Activated CD8-positive, alpha-beta memory T cell treated with anti-CD3 and anti-CD28 coated beads for 1 hour (primary cell): ENCODE data around the gene MCL1.
"Not testable (repeated sequence)": the region's sequence is repeated elsewhere in the genome, so short reads cannot be mapped to it uniquely, and the experiment has no call there.

Experiments
- DNase-seq, 2 donors: peaks; one replicate each; pipeline ENCODE4 v3.0.0-alpha.2; 2020; ENCODE audit warnings: low read depth in 1 of 2; ENCODE audit errors: extremely low read depth in 1 of 2

MCL1 gene

DNA sequence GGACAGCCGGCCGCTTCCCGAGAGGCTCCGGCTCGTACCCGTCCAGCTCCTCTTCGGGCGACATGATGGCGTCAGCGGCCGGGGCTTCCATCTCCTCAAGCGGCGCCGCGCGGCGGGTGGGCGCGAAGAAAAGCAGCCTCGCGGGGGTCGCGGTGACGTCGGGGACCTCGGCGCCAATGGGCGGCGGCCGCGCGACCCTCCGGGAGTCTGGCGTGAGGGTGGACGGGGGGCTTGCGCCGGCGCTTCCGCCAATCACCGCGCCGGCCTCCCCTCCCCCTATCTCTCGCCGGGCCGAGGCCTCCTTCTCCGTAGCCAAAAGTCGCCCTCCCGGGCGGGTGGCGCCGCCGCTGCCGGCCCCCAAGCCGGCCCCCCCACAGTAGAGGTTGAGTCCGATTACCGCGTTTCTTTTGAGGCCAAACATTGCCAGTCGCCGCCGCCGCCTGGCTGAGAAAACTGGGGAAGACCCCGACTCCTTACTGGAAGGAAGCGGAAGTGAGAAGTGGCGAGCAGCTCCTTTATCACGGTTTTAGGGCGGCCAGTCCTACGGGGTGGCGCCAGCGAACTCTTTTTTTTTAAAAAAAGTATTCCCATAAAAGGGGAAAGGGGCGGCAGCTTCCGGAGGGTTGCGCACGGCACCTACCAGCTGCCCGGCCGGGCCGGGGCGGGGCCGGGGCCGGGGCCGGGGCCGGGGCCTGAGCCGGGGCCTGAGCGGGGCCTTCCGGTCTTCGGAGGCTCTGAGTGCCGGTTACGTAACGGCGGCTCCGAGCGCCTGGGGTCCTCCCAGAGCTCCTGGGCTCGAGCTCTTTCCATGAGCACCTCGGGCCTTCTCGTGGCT, at the start of gene MCL1:
Gene MCL1, minus strand, starts transcription at position 501 of the 835 bp plus-strand sequence. Its CDS starts 80 bp downstream, at position 421.
- DNase-seq = peak; percentile 80 to 82

DNA sequence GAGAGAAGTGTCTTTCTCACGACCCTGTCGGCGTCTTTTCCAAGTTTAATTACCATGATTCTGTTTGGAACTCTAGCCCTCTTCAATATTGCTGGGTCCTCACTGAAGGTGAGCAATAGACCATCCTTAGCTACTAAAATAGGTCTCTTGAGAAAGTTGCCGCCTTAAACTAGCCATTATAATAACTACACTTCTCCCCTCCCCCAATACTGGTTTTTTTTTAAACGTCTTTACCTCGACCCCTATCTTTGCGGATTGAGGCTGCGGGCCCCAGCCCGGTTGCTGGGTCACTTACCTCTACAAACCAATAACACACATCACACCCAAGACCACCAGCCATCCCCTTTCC, 49.3 kb upstream of the MCL1 start:
- no peak for DNase-seq

DNA sequence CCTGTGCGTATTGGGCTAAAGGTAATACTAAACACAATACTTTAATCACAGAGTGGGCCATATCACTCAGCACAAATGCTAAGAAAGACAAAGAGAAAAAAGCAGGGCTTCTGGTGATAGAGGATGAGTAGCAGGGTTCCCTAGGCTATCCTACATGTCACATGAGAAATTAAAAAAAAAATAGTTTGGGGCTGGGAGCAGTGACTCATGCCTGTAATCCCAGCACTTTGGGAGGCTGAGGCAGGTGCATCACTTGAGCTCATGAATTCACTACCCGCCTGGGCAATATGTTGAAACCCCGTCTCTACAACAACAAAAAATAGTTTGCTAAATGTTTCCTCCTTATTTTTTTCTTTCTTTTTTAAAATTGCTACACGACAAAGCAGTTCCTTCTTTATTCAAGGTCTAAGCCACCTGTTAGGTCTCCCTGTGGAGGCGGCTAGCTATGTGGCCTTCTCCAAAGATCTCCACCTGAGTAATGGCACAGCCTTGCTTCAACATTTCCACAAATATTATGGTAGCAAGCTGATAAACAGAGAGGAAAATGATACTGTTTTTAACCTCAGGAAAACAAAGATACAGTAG, 48.5 kb upstream of the MCL1 start:
- DNase-seq = no peak

DNA sequence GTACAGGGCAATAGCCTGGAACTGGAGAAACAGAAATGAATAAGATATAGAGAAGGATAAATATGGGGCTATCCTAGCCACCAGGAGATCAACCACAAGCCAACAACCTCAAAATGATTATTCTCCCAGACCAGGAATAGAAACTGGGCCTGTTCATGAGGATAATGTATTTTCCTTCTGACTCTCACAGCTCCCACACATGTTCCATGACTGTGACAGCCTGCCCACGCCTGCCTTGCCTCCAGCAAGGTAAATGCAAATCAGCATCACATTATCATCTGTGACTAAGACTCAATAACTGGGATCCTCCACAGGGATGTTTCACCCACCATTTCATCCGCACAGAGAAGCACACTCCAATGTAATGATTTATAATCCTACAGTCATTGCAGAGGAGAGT, 46.7 kb upstream of the MCL1 start:
- no peak for DNase-seq

GRCh38 chr1:150624546-150624945, 45.1 kb upstream of the MCL1 start:
- DNase-seq = not testable (repeated sequence)

- DNase-seq = not testable (repeated sequence)
Measured at GRCh38 chr1:150624134-150624533, 44.7 kb upstream of the MCL1 start.

DNA sequence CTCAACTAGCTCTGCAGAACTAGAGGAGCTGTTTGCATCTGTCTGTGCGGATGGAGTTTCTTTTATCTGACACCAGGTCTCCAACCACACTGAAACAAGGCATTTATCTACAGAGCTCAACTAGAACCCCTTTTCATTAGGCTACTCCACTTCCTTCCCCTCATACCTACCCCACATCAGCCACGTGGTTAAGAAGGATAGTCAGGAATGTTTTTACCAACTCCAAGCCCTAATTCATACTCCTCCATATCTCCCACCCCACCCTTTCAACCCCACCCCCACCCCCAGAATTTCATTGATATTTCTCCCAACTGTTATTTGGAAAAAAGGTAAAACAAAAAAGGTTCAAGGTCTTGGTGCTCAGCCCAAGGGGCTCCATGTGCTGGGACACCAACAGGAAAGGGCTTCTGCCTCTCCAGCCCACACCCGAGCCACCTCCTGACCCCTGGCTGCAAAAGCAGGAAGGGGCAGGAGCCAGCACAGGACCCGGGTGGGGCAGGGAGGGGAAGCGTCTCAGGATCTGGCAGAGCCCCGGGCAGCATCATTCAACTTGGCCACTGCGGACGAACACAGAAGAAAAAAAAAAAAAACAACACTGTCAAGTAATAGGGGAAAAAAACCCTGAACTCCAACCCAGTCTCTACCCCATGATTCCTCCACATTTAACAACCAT, 43.0 kb upstream of the MCL1 start:
- DNase-seq = no peak

- DNase-seq = peak in 1 of 2 donors; percentile 40
Measured at GRCh38 chr1:150621497-150622302, 42.3 kb upstream of the MCL1 start.

GRCh38 chr1:150620919-150621318, 41.5 kb upstream of the MCL1 start:
- DNase-seq = no peak

GRCh38 chr1:150619576-150620509, 40.4 kb upstream of the MCL1 start:
- no peak for DNase-seq

DNA sequence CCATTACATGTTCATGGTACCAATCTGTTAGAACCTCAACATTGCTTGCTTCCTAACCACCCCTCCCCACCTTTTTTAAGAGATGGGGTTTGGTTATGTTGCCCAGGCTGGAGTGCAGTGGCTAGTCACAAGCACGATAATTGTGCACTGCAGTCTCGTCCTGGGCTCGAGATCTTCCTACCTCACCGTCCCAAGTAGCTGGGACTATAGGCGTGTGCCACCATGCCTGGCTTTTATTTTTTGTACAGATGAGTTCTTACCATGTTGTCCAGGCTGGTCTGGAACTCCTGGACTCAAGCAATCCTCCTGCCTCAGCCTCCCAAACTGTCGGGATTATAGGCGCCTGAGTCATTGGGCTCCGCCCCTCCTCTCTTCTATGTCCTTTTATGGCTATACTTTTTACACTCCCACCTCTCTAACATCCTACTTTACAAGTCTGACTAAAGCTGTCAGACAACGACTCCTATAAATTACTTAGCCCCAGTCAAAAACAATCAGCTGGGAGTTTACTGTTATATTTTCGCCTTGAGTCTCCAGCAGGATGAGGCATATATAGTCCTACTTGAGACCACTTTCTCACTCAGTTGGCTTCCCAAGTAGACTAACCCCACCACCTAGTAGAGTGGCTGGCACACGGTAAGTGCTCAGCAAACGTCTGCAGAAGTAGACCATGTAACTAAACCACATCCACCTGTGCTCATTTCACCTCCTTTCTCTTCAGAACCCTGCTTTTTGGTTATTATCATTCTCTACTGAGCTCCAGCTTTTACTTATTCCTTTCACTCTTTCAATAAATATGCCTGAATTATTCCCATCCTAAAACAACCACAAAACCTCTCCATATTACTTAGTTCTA, 36.2 kb upstream of the MCL1 start:
- no peak for DNase-seq

DNA sequence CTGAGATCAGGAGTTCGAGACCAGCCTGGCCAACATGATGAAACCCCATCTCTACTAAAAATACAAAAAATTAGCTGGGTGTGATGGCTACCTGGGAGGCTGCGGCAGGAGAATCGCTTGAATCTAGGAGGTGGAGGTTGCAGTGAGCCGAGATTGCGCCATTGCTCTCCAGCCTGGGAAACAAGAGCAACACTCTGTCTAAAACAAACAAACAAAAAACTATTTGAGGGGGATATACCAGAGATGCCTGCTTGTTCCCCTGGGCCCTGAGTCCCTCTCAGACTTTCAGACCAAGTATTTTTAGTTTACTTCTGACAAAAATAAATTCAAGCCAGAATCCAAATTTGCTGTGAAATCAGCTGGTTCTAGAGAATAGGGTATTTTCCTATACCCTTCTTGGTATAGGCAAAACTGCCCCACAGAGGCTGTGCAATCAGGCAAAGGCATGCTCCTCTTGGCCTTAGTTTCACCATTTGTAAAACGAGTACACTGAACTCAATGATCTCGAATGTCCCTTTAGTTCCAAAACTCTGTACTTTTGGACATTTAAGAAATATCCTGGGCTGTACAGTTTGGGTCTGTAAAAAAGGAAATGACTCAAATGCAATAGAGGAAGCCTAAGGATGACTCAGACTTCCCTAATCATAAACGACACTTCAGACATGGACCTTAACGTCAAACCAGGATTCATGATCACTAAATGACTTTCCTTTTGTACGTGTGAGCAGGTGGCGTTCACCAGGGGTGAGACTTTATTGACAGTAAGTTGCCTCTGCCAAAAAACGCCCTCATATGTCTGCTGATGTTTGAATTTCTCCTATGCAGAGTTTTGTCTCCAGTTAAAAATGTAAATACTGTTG, 33.9 kb upstream of the MCL1 start:
- no peak for DNase-seq

- DNase-seq = no peak
Measured at GRCh38 chr1:150612014-150612345, 32.6 kb upstream of the MCL1 start.

- no peak for DNase-seq
Measured at GRCh38 chr1:150610576-150610975, 31.2 kb upstream of the MCL1 start.

GRCh38 chr1:150609732-150610131, 30.3 kb upstream of the MCL1 start:
- no peak for DNase-seq

GRCh38 chr1:150606463-150607142, 27.2 kb upstream of the MCL1 start:
- DNase-seq = no peak

GRCh38 chr1:150605451-150605731, 26.0 kb upstream of the MCL1 start:
- not testable (repeated sequence) for DNase-seq

- DNase-seq = no peak
Measured at GRCh38 chr1:150604226-150604588, 24.8 kb upstream of the MCL1 start.
